Activated naive CD4-positive, alpha-beta T cell treated with anti-CD3 and anti-CD28 coated beads, Interleukin-2, amount 50 U/mL, for 24 hours (primary cell): ENCODE data around the gene HLA-DMB.

Experiments used
- H3K27ac Mint-ChIP-seq: one replicate; pipeline ENCODE4 v1.8.0; 2021; ENCODE audit warnings: mild to moderate bottlenecking, mixed read lengths
- H3K27me3 Mint-ChIP-seq: one replicate; pipeline ENCODE4 v1.8.0; 2021; ENCODE audit warnings: mixed read lengths
- H3K36me3 Mint-ChIP-seq: one replicate; pipeline ENCODE4 v1.8.0; 2021; ENCODE audit warnings: mixed read lengths
- H3K4me1 Mint-ChIP-seq: one replicate; pipeline ENCODE4 v1.8.0; 2021; ENCODE audit warnings: mixed read lengths
- H3K4me3 Mint-ChIP-seq: one replicate; pipeline ENCODE4 v1.8.0; 2021; ENCODE audit warnings: mild to moderate bottlenecking, mixed read lengths
- H3K9me3 Mint-ChIP-seq: one replicate; pipeline ENCODE4 v1.8.0; 2021; ENCODE audit warnings: mixed read lengths

Gene HLA-DMB

DNA sequence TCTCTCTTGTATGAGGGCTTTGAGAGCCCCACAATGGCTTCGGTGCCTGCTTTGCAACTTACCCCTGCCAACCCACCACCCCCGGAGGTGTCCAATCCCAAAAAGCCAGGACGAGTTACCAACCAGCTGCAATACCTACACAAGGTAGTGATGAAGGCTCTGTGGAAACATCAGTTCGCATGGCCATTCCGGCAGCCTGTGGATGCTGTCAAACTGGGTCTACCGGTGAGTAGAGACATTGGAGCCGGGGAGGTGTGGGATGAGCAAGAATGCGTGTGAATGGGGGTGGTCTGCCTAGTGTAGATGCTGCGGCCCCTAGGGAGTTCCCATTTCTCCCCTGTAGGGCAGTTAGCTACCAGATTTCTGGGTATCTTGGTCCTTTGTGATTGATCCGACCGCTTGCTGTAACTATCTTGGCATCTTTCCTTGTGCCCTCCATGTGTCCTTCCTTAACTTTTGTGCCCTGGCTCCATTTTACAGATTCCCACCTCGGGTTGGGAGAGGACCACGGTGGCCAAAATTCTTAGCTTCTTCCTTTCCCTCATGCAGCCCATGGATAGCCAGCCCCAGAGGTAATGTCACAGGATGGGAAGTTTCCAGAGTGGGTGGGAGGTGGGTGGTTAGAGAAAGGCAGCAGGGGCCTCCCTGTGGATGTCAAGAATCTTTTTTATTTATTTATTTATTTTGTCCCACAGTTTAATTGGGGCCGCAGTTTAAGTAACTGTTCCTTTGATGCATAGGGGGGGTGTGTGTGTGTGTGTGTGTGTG is 33.9 kb upstream of the HLA-DMB start:
- H3K27me3 Mint-ChIP-seq: no peaks in the 10 kb centered on the region
- peak overlapping the region; percentile 81 for H3K27ac Mint-ChIP-seq
- peak overlapping the region; percentile 97 for H3K4me3 Mint-ChIP-seq
- H3K9me3 Mint-ChIP-seq: no peaks in the 10 kb centered on the region
- H3K36me3 Mint-ChIP-seq: peaks cover 63% of the 10 kb centered on the region
- peaks cover 39% of the 10 kb centered on the region for H3K4me1 Mint-ChIP-seq

DNA sequence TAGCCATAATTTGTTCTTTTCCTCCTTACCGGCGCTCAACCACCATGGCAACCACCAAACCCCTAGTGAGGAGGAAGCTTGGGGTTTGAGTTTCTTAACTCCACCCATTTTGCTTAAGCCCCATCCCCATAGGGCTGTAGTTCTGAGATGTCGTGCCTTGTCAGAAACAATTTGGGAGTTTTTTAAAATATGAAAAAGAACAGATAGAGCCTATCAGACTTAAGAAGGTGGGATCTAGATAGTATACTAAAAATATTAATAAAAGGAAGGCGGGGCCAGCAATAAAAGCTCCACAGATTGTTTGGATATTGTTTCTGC is 33.1 kb upstream of the HLA-DMB start:
- Mint-ChIP-seq H3K36me3 (peaks cover 61% of the 10 kb centered on the region), H3K4me3 (peak overlapping the region; percentile 97), H3K27ac (peak overlapping the region; percentile 89), H3K27me3 (no peaks in the 10 kb centered on the region), H3K4me1 (peaks cover 35% of the 10 kb centered on the region), H3K9me3 (no peaks in the 10 kb centered on the region)

DNA sequence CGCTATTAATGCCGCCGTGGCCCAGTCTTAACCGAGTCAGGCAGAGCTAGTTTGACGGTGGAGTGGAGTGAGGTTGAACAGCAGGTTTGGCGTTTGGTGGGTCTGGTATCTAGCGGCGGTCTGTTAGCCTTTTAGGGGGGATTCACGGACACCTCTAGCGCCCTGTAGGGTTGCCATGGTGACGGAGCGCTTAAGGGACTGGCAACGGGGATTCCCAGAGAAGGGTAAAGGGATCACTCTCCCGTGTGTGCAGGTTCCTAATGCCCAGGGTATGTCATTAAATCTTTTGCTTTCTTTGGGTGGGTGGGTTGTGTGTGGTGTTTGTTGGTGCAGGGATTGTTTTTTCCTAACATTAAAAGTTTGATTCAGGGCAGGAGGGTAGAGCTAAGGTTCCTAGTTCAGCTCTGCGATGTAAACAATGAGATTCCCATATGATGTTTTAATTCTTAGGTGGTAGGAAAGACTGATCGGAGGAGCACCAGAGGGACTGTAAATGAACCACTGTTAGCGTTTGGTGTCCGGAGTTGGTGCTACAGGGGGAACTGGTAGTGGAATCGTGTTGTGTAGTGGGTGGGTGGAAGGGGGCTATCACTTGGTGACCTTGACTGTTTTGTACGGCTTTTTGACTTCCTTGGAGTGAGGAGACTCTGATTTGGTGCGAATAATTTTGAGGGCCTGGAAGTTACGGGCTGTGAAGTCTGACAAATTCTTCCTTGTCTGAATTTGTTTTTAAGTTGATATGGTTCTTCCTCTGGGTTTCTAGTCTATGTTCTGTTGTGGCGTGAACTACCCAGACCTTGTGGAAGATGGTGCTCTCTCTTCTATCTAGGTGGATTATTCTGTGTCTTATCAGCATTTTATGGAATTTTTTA is 32.6 kb upstream of the HLA-DMB start:
- Mint-ChIP-seq H3K27ac (peak overlapping the region; percentile 89), H3K4me1 (peaks cover 31% of the 10 kb centered on the region), H3K4me3 (peak overlapping the region; percentile 97), H3K27me3 (no peaks in the 10 kb centered on the region), H3K36me3 (peaks cover 59% of the 10 kb centered on the region), H3K9me3 (no peaks in the 10 kb centered on the region)

DNA sequence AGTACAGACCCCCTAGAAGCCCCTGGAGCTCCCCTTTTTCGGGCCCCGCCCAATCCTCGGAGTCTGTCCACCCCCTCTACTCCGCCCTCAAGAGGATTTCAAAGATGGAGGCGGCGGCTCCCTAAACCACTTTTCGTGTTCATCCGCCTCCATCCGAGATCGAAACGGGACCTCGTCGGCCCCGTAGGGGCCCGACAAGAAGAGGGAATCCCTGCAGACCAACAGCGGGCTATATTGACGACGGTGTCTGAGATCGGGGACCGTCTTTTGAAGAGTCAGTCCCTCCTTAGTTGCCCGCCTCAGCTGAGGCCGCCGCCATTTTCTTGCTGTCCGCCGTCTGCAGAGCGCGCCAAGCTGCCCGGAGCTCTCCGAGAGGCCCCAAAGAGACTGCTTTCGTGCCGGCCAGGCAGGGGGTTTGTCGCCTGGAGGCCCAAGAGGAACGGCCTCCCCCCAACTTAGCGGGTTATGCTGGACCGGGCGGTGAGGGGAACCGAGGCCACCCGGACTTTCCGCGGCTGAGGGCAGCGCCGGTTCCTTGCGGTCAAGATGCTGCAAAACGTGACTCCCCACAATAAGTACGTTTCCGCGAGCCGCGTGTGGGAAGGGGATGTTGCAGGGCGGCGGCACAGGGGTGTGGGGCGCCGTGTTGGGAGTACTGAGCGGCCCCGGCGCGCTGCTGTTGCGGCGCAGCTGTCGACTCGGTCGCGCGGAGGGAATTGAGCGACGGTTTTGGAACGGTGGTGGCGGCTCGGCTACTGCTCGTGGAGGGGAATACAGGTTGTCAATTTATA is 31.7 kb upstream of the HLA-DMB start:
- Mint-ChIP-seq H3K27ac (peak overlapping the region; percentile 89), H3K9me3 (no peaks in the 10 kb centered on the region), H3K4me3 (peak overlapping the region; percentile 97), H3K4me1 (peaks cover 24% of the 10 kb centered on the region), H3K27me3 (no peaks in the 10 kb centered on the region), H3K36me3 (peaks cover 55% of the 10 kb centered on the region)

DNA sequence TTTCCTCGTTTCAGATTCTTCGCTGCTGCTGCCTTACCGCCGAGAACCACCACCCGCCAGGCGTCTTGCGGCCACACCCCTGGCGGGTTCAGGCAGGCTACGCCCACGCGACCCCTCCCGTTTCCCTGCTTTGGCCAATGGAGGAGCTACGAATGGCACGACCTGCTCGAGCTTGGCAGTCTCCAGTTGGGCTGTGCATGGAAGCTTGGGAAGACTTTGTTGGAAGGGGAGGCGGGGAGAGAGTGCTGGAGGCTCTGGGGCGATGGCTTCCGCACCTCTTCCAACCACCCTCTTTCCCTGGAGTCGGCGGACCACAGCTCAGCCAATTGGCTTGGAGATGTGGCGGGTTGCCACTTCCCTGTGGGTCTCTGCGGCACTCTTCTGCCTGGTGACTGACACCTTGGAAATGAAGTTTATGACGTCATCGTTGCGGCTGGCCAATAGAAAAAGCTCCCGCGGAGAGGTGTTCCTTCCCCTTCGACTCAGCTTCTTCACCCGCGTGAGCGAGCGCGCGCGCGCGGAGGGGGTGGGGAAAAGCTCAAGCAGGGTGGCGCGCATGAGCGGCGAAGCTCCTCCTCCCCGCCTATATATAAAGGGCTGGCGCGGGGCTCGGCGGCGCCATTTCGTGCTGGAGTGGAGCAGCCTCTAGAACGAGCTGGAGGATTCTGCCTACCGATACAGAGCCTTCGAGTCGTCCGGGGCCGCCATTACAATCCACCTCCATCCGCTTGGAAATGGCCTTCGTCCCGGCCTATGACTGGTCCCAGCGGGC is 30.9 kb upstream of the HLA-DMB start:
- Mint-ChIP-seq H3K9me3 (no peaks in the 10 kb centered on the region), H3K4me3 (peak overlapping the region; percentile 97), H3K27ac (peak overlapping the region; percentile 89), H3K27me3 (no peaks in the 10 kb centered on the region), H3K4me1 (peaks cover 25% of the 10 kb centered on the region), H3K36me3 (peaks cover 49% of the 10 kb centered on the region)

DNA sequence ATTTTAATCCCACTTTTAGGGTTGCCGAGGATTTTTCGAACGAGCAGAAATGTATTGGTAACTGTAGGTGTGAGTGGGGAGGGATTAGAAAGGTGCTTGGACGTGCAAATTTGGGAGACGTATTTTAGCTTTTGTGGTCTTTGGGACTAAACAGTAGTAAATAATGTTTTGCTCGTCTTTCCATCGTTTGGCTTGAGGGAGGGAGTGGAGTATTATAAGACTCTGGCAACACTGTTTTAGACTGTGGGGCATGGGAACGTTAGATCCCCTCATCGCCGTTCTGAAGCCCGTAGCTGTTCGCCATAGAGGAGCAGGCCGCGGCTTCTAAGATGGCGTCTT is 30.4 kb upstream of the HLA-DMB start:
- H3K27me3 Mint-ChIP-seq: no peaks in the 10 kb centered on the region
- H3K4me1 Mint-ChIP-seq: peaks cover 24% of the 10 kb centered on the region
- H3K4me3 Mint-ChIP-seq: peak overlapping the region; percentile 97
- H3K27ac Mint-ChIP-seq: peak overlapping the region; percentile 89
- H3K36me3 Mint-ChIP-seq: peaks cover 44% of the 10 kb centered on the region
- no peaks in the 10 kb centered on the region for H3K9me3 Mint-ChIP-seq

DNA sequence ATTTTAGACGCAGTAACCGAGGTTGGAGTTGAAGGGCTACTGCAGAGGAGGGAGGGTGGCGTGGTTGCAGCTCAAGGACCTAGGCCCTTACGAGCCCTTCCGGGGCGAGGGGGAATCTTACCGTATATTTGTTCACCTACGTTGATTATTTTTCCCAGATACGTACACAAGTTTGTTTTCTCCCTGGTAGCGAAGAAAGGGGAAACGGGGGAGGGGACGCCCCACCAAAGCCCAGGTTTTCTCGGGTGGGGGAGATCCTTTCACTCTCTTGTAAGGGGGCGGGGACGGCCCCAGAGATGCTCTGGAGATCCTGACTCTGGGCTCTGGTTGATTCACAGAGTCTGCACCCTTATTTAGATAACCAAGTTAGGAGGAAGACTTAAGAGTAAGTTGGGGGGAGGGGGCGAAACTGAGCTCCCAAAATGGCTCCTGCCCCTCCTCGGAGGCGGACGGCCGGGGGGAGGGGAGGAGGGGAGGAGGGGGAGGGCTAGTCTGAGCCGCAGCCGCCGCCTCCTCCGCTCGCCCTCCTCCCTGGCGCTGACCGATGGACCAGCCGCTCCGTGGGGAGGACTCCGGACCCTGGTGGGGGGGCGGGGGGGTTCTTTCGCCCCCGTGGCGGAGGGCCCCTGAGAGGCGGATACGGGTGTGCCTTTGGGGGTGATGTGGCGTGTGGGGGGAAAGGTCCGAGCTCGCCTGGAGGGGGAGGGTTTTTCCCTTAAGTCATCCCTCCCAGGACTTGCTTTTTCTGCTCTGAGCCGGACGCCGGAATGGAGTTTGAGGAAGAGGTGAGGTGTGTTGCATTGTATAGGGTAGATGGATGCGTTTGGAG is 29.8 kb upstream of the HLA-DMB start:
- H3K9me3 Mint-ChIP-seq: no peaks in the 10 kb centered on the region
- no peaks in the 10 kb centered on the region for H3K27me3 Mint-ChIP-seq
- H3K36me3 Mint-ChIP-seq: peaks cover 39% of the 10 kb centered on the region
- peak overlapping the region; percentile 100 for H3K27ac Mint-ChIP-seq
- peaks cover 22% of the 10 kb centered on the region for H3K4me1 Mint-ChIP-seq
- H3K4me3 Mint-ChIP-seq: peak overlapping the region; percentile 97

DNA sequence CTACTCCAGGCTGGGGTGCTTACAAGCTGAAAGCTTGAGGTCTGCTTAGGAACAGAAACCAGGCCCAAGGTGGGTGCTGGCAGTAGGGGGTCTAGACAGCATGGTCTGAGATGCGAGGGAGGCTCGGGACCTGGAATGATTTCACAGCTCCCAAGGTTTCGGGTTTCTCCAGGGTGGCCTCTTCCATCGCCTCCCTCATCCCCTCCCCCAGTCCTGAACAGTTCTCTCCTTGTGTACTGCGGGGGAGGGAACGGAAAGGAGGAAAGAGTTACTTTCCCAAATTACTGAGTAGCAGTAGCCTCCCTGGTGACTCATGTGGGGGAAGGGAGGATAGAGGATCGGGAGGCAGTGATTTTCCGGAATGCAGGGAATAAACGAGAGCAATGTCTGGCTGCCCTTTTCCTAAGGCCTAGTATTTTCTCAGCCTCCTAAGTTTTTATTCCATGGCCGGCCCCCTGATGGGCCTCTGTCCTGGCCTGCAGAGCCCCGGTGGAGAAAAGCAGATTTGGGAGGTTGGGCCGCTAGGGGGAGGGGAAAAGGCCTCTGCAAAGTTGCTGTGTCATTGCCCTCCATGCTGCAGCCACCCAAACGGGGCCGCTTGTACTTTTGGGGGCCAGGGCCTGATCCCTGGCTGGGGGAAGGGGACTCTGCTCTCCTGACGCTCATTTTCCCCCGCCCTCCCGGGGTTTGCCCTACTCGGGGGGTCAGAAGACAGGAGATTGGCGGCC is 29.0 kb upstream of the HLA-DMB start:
- H3K36me3 Mint-ChIP-seq: peaks cover 31% of the 10 kb centered on the region
- H3K9me3 Mint-ChIP-seq: no peaks in the 10 kb centered on the region
- peak overlapping the region; percentile 96 for H3K4me3 Mint-ChIP-seq
- peaks cover 24% of the 10 kb centered on the region for H3K4me1 Mint-ChIP-seq
- H3K27ac Mint-ChIP-seq: peak overlapping the region; percentile 100
- H3K27me3 Mint-ChIP-seq: no peaks in the 10 kb centered on the region

DNA sequence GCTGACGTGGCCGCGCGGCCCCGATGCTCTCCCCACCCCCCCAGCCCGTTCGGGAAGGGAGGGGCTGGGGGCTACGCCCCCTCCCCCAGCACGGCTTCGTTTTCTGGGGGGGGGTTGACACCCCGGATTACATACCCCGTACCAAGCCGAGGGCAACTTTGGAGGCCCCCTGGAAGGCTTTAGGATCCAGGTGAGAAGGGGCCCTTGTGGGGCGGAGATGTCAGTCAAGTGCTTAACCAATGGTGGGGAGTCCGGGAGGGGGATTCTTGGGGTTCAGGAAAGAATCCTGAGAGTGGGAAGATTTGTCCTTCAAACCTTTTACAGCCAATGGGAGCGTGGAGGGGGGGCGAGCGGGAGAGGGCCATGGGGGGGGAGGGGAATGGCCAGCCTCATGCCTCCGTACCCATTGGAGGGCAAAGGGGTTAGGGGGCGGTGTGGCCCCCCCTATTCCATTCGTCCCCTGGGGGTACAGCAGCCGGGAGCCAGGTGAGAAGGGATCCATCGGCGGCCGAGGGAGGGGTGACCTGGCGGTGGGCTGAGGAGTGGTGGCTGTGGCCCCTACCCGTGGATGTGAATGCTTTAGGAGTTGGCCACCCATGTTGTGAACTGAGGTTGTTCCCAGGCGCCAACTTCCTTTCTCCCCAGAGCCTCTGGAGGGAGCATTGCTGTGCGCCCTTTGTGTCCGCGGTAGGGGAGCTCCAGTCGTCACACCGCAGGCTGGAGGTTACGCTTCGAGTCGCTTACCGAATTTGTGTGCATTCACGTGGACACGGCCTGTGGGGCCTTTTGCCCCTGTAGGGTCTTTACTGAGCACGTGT is 28.2 kb upstream of the HLA-DMB start:
- peak overlapping the region; percentile 96 for H3K4me3 Mint-ChIP-seq

DNA sequence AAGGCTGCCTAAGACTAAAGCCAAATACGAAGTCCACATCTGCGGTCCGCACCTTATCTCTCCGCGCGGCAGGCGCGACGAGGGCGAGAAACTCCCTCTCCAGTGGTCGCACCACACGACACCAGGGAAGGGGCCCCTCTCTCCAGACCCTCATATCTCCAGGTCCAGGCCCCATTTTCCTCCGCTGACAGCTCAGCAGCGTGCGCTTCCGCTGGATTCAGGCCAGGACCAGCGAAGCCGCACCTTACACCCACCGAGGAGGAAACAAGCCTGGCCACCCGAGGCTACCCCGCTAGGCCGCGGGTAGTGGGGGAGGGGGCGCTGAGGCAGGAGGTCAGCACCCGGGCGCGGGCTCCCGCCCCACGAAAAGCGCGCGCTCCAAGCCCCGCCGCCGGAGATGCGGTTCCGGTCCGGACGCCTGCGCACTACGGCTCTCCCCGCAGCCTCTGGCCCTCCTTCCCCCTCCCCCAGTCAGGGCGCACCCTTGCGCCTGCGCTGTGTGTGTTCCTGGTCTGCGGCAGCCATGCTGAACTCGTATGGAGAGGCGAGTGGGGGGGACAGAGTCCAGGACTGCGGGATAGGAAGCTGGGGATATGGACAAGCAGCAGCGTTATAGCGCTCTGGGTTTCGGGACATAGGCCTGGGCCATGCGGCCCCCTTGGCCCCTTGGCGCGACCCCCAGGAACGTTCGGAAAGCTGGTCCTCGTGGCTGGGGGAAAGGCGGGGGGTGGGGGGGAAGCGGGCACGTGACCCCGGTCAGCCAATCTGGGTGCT is 27.5 kb upstream of the HLA-DMB start, which contains the start of gene BRD2:
BRD2 (plus strand) TSS at position 502 of the 774 bp plus-strand sequence. CDS start 4,305 bp downstream, outside the sequence.
- H3K4me3 Mint-ChIP-seq: peak within 1 kb of the TSS; percentile 96
- no peaks in the 10 kb centered on the region for H3K27me3 Mint-ChIP-seq
- H3K4me1 Mint-ChIP-seq: peaks cover 34% of the 10 kb centered on the region
- peak within 1 kb of the TSS; percentile 100 for H3K27ac Mint-ChIP-seq
- peaks cover 16% of the 10 kb centered on the region for H3K36me3 Mint-ChIP-seq
- no peaks in the 10 kb centered on the region for H3K9me3 Mint-ChIP-seq

More for the DNA sequence above, 28.2 kb upstream of the HLA-DMB start:
- Mint-ChIP-seq H3K36me3 (peaks cover 24% of the 10 kb centered on the region), H3K27me3 (no peaks in the 10 kb centered on the region), H3K4me1 (peaks cover 31% of the 10 kb centered on the region), H3K27ac (peak overlapping the region; percentile 100), H3K9me3 (no peaks in the 10 kb centered on the region)

DNA sequence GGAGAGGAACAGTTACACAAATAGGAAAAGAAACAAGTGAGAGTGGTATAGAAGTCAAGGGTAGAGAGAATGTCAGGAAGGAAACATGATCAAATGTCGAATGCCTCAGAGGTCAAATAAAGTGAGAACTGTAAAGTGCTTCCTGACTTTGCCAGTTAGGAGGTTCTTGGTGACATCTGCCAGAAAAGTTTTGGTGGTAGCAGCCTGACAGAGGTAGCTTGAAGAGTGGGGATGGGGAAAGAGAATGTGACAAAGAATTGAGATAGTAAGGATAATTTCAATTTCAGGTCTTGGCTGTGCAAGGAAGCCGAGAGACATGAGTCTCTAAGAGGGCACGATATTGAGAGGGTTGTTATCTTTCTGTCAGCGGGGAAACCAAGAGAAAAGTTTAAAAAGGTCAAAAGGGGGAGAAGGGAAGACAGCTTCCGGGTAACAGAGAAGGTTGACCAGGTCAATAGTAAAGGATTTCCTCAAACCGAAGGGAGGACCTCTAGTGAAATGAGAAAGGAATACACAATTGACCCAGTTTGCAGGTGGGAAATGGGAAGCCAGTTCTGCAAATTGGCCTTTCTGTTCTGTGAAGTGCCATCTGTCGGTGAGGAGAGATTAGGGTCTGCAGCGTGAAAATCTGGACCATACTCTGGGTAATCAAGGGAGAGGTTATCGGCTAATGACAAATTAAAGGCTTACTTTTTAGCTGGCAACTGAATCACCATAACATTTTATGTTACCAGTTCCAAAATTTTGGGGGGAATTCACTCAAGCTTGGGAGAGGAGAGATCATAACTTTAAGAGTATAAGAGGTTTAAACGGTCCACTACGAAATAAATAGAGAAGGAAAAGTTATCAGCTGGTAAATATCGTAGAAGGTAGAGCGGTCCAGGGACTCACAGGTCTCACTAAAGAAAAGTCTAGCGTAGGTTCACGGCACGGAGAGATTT is 26.6 kb upstream of the HLA-DMB start:
- H3K36me3 Mint-ChIP-seq: peaks cover 8% of the 10 kb centered on the region
- peak overlapping the region; percentile 86 for H3K27ac Mint-ChIP-seq
- H3K9me3 Mint-ChIP-seq: no peaks in the 10 kb centered on the region
- H3K4me1 Mint-ChIP-seq: peaks cover 39% of the 10 kb centered on the region
- no peaks in the 10 kb centered on the region for H3K27me3 Mint-ChIP-seq
- H3K4me3 Mint-ChIP-seq: peak overlapping the region; percentile 96

DNA sequence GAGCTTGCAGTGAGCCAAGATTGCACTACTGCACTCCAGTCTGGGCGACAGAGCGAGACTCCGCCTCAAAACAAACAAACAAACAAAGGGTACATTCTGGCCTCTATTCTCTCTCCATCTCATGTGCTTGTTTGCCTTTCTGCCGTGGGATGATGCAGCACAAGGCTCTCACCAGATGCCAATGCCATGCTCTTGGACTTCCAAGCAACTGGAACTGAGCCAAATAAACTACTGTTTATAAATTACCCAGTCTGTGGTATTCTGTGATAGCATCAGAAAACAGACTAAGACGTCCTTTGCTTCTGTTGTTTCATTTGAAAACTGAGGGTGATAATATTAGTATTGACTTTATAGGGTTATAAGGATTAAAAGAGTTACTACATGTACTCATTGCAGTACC is 23.9 kb upstream of the HLA-DMB start:
- no peaks in the 10 kb centered on the region for H3K27me3 Mint-ChIP-seq
- peak overlapping the region; percentile 44 for H3K27ac Mint-ChIP-seq
- H3K4me3 Mint-ChIP-seq: no peak overlapping the region
- H3K4me1 Mint-ChIP-seq: peaks cover 60% of the 10 kb centered on the region
- H3K9me3 Mint-ChIP-seq: no peaks in the 10 kb centered on the region
- H3K36me3 Mint-ChIP-seq: no peaks in the 10 kb centered on the region
